Esophagus muscularis mucosa (tissue), 4 donors: ENCODE results near the gene HOMER2. TPM values are rescaled to one million over a fixed set of nuclear protein-coding genes. Genes with fewer than 3 reads are reported as not detected.

Experiments
- DNase-seq: peaks from one replicate; pipeline ENCODE4 v3.0.0-alpha.2; 2017; ENCODE audit errors: extremely low spot score
- H3K27ac ChIP-seq, 4 donors: fragments of 200-600 bp; sonication (generic); replicated peaks in 1 of 4; 1 replicate in 3 of 4; 2 replicates in 1 of 4; pipeline ENCODE4 v1.5.1; 2016 to 2019; ENCODE audit warnings: mild to moderate bottlenecking in 1 of 4
- H3K27me3 ChIP-seq, 4 donors: fragments of 200-600 bp; sonication (generic); one replicate each; pipeline versions ENCODE4 v1.5.1 to v1.6.0; 2016 to 2019
- H3K36me3 ChIP-seq, 4 donors: fragments of 200-600 bp; sonication (generic); one replicate each; pipeline ENCODE4 v1.5.1; 2016 to 2019
- H3K4me1 ChIP-seq, 4 donors: fragments of 200-600 bp; sonication (generic); one replicate each; pipeline ENCODE4 v1.5.1; 2016 to 2019
- H3K4me3 ChIP-seq, 4 donors: fragments of 200-600 bp; sonication (generic); 1 replicate in 2 of 4; 2 replicates in 2 of 4; pipeline ENCODE4 v1.5.1; 2016 to 2019; ENCODE audit warnings: mild to moderate bottlenecking in 4 of 4, moderate library complexity in 1 of 4
- H3K9me3 ChIP-seq, 4 donors: fragments of 200-600 bp; sonication (generic); 1 replicate in 3 of 4; 2 replicates in 1 of 4; pipeline ENCODE4 v1.5.1; 2016 to 2019
- EP300 ChIP-seq: sonication (generic); formaldehyde crosslinking; IDR thresholded peaks from one replicate; pipeline ENCODE4 v1.6.1; 2017; ENCODE audit warnings: antibody characterized with exemption
- POLR2A ChIP-seq: fragments of 450-650 bp; IDR thresholded peaks from one replicate; pipeline ENCODE4 v1.6.1; 2017; ENCODE audit warnings: antibody characterized with exemption, moderate library complexity, mild to moderate bottlenecking, low read depth
- POLR2AphosphoS5 ChIP-seq, 2 donors: sonication (generic); formaldehyde crosslinking; IDR thresholded peaks; one replicate each; pipeline ENCODE4 v1.6.1; 2017; ENCODE audit warnings: antibody characterized with exemption in 2 of 2
- WGBS: methylation state at CpG from one replicate; pipeline ENCODE4 v1.1.5; 2018; 5-methylcytosine and 5-hydroxymethylcytosine counted together
- intact Hi-C: fragments of 100-400 bp; cut with DNase I; formaldehyde crosslinking; loops from one replicate; pipeline ENCODE4 v1.15.1; 2023
- total RNA-seq, 4 donors: library from RNA; depleted of rRNA; stranded (reverse); fragments of >200 nt; gene quantifications; one replicate each; pipeline versions ENCODE4 v1.1.0 to v1.2.1, GENCODE V29; 2016
- TF ChIP-seq, protein P1 (sequence below), 3 experiments: fragments of 200-600 bp in 2 of 3; fragments of 450-650 bp in 1 of 3; sonication (generic) in 2 of 3; IDR thresholded peaks; one replicate each; pipeline ENCODE4 v1.5.1; 2017 to 2019; ENCODE audit warnings: antibody characterized with exemption in 3 of 3, mild to moderate bottlenecking in 2 of 3, moderate library complexity in 1 of 3

The HOMER2 gene
- total RNA-seq, 4 donors from 2014 or later = 13.3 to 54.8 (median 25.8) TPM

DNA sequence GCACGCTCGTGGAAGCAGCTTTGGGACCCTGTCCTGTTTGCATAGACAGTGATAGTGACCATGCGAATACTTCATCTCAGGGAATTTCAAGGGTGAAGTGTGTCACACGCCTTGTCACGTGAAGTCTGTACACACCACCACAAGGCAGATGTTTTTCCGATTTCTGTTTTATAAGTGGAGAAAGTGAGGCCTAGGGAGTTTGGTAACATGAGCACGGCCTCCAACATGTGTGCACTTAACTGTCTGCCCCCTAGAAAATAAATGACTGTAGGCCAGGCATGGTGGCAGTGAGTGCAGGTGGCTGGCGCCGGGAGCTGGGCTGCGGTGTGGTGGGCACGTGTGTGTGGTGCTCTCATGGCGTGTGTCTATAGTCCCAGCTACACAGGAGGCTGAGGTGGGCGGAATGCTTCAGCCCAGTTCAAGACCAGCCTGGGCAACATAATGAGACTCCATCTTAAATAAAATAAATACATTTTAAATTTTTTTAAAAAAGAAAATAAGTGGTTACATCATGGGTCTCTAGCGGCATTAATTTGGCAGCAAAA, 101.1 kb downstream of the HOMER2 start:
- no peak for TF ChIP-seq POLR2AphosphoS5 (IDR thresholded peaks at IDR 0.05)
- TF ChIP-seq POLR2A = no peak
- TF ChIP-seq EP300 = no peak
- TF ChIP-seq, protein P1, sequence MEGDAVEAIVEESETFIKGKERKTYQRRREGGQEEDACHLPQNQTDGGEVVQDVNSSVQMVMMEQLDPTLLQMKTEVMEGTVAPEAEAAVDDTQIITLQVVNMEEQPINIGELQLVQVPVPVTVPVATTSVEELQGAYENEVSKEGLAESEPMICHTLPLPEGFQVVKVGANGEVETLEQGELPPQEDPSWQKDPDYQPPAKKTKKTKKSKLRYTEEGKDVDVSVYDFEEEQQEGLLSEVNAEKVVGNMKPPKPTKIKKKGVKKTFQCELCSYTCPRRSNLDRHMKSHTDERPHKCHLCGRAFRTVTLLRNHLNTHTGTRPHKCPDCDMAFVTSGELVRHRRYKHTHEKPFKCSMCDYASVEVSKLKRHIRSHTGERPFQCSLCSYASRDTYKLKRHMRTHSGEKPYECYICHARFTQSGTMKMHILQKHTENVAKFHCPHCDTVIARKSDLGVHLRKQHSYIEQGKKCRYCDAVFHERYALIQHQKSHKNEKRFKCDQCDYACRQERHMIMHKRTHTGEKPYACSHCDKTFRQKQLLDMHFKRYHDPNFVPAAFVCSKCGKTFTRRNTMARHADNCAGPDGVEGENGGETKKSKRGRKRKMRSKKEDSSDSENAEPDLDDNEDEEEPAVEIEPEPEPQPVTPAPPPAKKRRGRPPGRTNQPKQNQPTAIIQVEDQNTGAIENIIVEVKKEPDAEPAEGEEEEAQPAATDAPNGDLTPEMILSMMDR (IDR thresholded peaks at IDR 0.05) = no peak
- 92% methylated on average over 14 of the region's 14 CpGs for WGBS
- Histone ChIP-seq H3K4me3 (no peak overlapping the region), H3K36me3 (peaks cover 0 to 27% (median 4%) of the 10 kb centered on the region in 4 donors), H3K4me1 (peaks cover 6 to 15% (median 13%) of the 10 kb centered on the region in 4 donors), H3K27me3 (no peaks in the 10 kb centered on the region), H3K9me3 (no peaks in the 10 kb centered on the region), H3K27ac (no peak overlapping the region)
- DNase-seq = peak; percentile 37
- intact Hi-C loops = loop anchor here (5.0 kb wide), 1 partner anchor 151 kb away; no protein-coding TSS in a partner anchor

DNA sequence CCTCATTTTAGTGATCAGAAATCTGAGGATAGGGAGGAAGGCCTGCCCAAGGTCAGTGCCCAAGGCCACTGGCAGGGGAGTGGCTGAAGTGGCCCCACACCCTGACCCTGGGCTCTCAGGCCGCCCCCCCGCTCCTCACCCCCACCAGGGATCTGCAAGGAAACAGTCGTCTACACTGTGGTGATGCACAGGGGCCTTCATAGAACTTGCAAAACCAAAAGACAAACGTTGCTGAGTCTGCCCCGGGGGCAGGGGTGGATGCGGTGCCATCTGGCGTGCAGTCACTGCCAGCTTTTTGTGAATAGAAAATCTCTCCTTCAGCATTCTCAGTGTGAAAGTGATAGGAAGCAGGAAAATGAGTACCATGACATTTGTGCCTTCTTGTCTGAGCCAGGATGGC, 101.8 kb downstream of the HOMER2 start:
- TF ChIP-seq, protein P1 (IDR thresholded peaks at IDR 0.05) = no peak
- no peak for TF ChIP-seq EP300
- no peak for TF ChIP-seq POLR2A
- no peak for TF ChIP-seq POLR2AphosphoS5 (IDR thresholded peaks at IDR 0.05)
- Histone ChIP-seq H3K9me3 (no peaks in the 10 kb centered on the region), H3K27ac (no peak overlapping the region), H3K36me3 (peaks cover 0 to 27% (median 4%) of the 10 kb centered on the region in 4 donors), H3K27me3 (no peaks in the 10 kb centered on the region), H3K4me1 (peaks cover 6 to 15% (median 13%) of the 10 kb centered on the region in 4 donors), H3K4me3 (no peak overlapping the region)
- 80% methylated on average over 1 of the region's 7 CpGs for WGBS
- intact Hi-C loops = loop anchor here (5.0 kb wide), 1 partner anchor 152 kb away; no protein-coding TSS in a partner anchor
- peak; percentile 26 for DNase-seq

DNA sequence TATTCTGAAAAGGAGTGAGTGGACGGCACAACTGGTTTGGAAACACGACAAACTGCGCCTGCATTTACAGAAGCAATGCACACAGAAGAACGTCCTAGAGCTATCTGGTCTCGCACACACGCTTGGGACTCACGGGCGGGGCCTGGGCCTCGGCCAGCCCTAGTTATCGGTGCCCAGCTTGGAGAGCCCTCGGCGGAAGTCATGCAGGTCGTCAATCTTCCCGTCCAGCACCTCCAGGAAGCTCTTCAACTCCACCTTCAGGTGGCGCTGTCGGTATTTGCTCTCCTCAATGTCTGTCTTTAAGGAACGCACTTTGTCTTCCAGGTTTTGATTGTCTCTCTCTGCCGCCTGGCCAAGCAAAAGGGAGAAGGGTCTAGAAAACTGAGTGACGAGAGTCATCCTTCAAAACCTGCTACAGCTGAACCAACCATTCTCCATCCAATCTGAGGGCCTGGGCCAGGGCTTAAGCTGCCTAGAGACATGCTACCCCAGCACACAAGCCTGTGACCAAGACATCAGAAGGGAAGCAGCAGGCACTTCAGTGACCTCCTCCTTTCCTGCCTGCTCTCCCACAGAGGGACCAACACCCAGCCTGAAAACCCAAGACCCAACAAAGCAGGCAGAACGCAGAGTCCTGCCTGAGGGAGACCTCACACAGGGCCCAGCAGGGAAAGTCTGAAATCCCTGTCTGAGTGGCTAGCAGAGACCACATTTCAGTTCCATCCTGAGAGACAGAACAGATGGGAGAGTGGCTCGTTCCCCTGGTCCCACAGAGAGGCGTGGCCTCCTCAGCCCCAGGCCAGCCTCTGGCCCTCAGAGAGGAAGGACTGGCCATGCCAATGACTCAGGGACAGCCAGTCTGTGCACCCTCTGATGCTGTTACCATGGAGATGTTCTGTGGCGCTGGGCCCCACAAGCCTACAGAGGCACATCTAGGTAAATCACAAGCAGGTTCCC, 102.7 kb downstream of the HOMER2 start:
- DNase-seq = peak; percentile 92
- Histone ChIP-seq H3K4me1 (peaks cover 6 to 15% (median 13%) of the 10 kb centered on the region in 4 donors), H3K36me3 (peaks cover 0 to 27% (median 4%) of the 10 kb centered on the region in 4 donors), H3K9me3 (no peaks in the 10 kb centered on the region), H3K27me3 (no peaks in the 10 kb centered on the region), H3K27ac (peak overlapping the region in 3 of 4 donors; percentile 32 to 51 (median 48)), H3K4me3 (peak overlapping the region; percentile 2 to 30 (median 19))
- TF ChIP-seq, protein P1 (IDR thresholded peaks at IDR 0.05) = peak; percentile 54 to 69 (median 67)
- TF ChIP-seq EP300 (no peak), POLR2AphosphoS5 (IDR thresholded peaks at IDR 0.05) (peak; percentile 16 to 45)
- 22% methylated on average over 16 of the region's 23 CpGs for WGBS
- intact Hi-C loops = loop anchor here (5.0 kb wide), 2 partner anchors 152 to 162 kb away; partner anchors contain the start of gene C15orf40

DNA sequence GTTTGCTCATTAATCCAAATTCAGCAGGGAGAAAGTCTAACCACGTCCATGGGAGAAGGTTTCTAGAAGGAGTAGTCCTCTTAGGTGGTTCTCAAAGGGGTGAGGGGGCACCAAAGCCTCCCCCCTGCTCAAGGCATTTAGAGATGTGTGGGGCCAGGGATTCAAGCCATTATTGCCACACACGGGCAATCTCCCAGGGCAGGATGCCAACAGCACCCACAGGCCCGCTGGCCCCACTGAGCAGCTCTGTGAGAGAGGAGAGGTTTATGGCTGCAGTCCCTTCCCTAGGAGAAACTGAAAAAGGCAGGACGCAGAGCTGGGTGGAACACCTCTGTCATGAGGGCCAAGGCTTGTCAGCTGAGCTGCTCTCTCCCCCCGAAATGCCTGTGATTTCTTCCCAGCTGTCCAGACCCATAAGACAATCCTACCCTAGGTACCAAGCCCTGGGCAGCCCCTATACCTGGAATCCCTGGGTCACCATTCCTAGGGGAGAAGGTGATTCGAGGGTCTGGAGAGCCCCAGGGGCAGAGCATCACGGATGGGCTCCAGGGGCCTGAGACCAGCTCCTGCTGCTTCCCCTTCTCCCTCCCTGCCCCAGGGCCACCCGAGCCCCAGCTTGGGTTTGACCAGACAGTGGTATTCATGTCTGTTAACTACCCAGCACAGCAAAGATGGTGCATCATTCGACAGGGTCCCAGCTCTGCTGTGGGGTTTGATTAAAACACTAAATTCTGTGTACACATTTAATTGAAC, 104.1 kb downstream of the HOMER2 start:
- peak; percentile 17 for DNase-seq
- Histone ChIP-seq H3K4me1 (peaks cover 6 to 15% (median 13%) of the 10 kb centered on the region in 4 donors), H3K4me3 (no peak overlapping the region), H3K9me3 (peaks cover 0 to 2% (median 0%) of the 10 kb centered on the region in 4 donors), H3K36me3 (peaks cover 0 to 24% (median 4%) of the 10 kb centered on the region in 4 donors), H3K27me3 (no peaks in the 10 kb centered on the region), H3K27ac (no peak overlapping the region)
- 89% methylated on average over 7 of the region's 9 CpGs for WGBS
- intact Hi-C loops = loop anchor here (5.0 kb wide), 1 partner anchor 164 kb away; the partner anchor contains the start of gene C15orf40
- TF ChIP-seq POLR2AphosphoS5 (IDR thresholded peaks at IDR 0.05) = no peak
- TF ChIP-seq EP300 = no peak
- TF ChIP-seq, protein P1 (IDR thresholded peaks at IDR 0.05) = no peak
- TF ChIP-seq POLR2A = no peak
